ENCODE results near the gene TMEM63A. TPM values are rescaled to one million over a fixed set of nuclear protein-coding genes. Genes with fewer than 3 reads are reported as not detected.
"Not testable (repeated sequence)": the region's sequence is repeated elsewhere in the genome, so short reads cannot be mapped to it uniquely, and the experiment has no call there.

Gene TMEM63A
- total and polyA plus RNA-seq, 2 of the 13 experiments (the other 11 are each of a cell fraction or from before 2014, with no cell fraction given) = 23.9 to 53.3 TPM

DNA sequence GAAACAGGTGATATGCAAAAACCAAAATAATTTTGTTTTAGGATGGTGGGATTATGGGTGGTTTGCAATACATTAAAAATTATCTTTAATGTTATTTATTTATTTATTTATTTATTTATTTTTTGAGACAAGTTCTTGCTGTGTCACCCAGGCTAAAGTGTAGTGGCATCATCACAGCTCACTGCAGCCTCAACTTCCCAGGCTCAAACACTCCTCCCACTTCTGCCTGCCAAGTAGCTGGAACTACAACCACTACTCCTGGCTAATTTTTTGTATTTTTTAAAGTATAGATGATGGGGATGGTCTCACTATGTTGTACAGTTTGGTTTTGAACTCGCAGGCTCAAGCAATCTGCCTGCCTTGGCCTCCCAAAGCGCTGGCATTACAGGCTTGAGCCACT is 48.4 kb upstream of the TMEM63A start (continued):
- TF ChIP-seq, protein P1, sequence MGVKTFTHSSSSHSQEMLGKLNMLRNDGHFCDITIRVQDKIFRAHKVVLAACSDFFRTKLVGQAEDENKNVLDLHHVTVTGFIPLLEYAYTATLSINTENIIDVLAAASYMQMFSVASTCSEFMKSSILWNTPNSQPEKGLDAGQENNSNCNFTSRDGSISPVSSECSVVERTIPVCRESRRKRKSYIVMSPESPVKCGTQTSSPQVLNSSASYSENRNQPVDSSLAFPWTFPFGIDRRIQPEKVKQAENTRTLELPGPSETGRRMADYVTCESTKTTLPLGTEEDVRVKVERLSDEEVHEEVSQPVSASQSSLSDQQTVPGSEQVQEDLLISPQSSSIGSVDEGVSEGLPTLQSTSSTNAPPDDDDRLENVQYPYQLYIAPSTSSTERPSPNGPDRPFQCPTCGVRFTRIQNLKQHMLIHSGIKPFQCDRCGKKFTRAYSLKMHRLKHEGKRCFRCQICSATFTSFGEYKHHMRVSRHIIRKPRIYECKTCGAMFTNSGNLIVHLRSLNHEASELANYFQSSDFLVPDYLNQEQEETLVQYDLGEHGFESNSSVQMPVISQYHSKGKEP (CRISPR knock-in tag; IDR thresholded peaks at IDR 0.05) = no peak

DNA sequence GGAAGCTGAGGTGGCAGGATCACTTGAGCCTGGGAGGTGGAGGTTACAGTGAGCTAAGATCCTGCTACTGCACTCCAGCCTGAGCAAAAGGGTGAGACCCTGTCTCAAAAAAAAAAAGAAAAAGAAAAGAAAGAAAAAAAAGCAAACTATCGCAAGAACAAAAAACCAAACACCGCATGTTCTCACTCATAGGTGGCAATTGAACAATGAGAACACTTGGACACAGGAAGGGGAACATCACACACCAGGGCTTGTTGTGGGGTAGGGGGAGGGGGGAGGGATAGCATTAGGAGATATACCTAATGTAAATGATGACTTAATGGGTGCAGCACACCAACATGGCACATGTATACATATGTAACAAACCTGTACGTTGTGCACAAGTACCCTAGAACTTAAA is 47.3 kb upstream of the TMEM63A start:
- H3K9me3 ChIP-seq (ENCODE audit: low read length); H4K20me1 ChIP-seq (ENCODE audit: insufficient read depth, low read length); ATAC-seq; BruUV-seq (replicated peaks); H3K4me2 ChIP-seq (ENCODE audit: low read depth, low read length); DNase-seq (ENCODE audit: low spot score); H3K9ac ChIP-seq (ENCODE audit: insufficient read depth, low read depth, low read length); H3K27me3 ChIP-seq (ENCODE audit: control insufficient read depth in 1 of 2, insufficient read depth in 2 of 2, low read length in 2 of 2); H3K4me1 ChIP-seq (ENCODE audit: insufficient read depth, low read length); CTCF ChIA-PET (ENCODE audit: low intra/inter-chr PET ratio, low total read pairs); H3K4me3 ChIP-seq (replicated peaks in 1 of 3; ENCODE audit: insufficient read depth in 1 of 3, low read depth in 2 of 3, low read length in 3 of 3); H3K79me2 ChIP-seq (ENCODE audit: insufficient read depth, low read length); H3K27ac ChIP-seq (ENCODE audit: extremely low read length, insufficient read depth, low read length); H3K36me3 ChIP-seq (replicated peaks in 1 of 2; ENCODE audit: control insufficient read depth in 1 of 2, insufficient read depth in 2 of 2, low read length in 2 of 2); FAIRE-seq; H2AFZ ChIP-seq (ENCODE audit: low read length); in situ Hi-C loops (cut with HindIII; ENCODE audit: extremely low pct_ligation_motif_present, low pct_unique_long_range_greater_than_20kb); POLR2A ChIA-PET: not testable (repeated sequence)
- WGBS (ENCODE audit: low lambda C conversion rate) = 92% methylated on average over 3 of the region's 3 CpGs
- intact Hi-C loops (cut with micrococcal nuclease; ENCODE audit: unreplicated experiment) = loop anchor here (10.0 kb wide), 1 partner anchor 105 kb away; no protein-coding TSS in a partner anchor

DNA sequence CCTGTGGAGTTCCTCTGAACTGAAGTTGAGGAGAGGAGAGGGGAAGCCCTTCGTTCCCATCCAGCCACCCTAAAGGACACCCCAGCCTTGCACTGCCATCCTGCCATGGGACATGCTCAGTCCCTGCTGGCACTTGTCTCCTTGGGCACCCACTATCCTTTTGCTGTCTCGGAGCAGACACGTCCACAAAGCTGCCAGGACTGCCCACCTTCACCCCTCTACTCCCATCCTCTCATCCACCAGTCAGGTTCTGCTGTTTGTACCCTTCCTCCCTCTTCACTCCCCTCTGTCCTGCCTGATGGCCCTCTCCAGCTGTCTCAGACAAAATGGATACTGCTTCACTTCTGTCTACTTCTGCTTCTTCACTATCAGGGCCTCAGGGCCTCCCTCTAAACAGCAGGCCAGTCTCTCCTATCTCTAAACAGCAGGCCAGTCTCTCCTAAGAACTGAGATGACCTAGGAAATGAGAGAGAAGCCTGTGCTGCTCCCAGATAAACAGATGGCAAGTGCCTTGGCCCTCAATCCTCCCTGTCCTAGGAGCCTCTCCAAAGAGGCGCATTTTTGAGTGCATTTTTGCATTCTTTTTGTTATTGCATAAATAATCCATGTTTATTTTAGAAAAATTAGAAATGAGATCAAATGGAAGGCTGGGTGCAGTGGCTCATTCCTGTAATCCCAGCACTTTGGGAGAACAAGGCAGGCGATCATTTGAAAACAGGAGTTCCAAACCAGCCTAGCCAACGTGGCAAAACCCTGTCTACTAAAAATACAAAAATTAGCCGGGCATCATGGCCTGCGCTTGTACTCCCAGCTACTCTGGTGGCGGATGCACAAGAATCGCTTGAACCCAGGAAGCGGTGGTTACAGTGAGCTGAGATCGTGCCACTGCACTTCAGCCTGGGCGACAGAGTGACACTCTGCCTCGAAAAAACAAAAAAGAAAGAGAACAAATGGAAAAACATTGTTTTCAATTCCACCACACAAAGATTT is 46.3 kb upstream of the TMEM63A start:
- H3K4me1 ChIP-seq (ENCODE audit: insufficient read depth, low read length) = peaks cover 8% of the 10 kb centered on the region
- FAIRE-seq (no peak), ATAC-seq (no peak), DNase-seq (ENCODE audit: low spot score) (no peak)
- H4K20me1 ChIP-seq (ENCODE audit: insufficient read depth, low read length) = no peaks in the 10 kb centered on the region
- H3K9ac ChIP-seq (ENCODE audit: insufficient read depth, low read depth, low read length) = no peak overlapping the region
- H3K9me3 ChIP-seq (ENCODE audit: low read length) = no peaks in the 10 kb centered on the region
- H2AFZ ChIP-seq (ENCODE audit: low read length) = no peak overlapping the region
- CTCF ChIA-PET (ENCODE audit: low intra/inter-chr PET ratio, low total read pairs) = no interaction called here
- WGBS (ENCODE audit: low lambda C conversion rate) = 61% methylated on average over 14 of the region's 14 CpGs
- in situ Hi-C loops (cut with HindIII; ENCODE audit: extremely low pct_ligation_motif_present, low pct_unique_long_range_greater_than_20kb) = no loop called here
- H3K27ac ChIP-seq (ENCODE audit: extremely low read length, insufficient read depth, low read length) = no peak overlapping the region
- H3K4me2 ChIP-seq (ENCODE audit: low read depth, low read length) = no peak overlapping the region; the same call in 1 of the 2 replicates
- no TSS peak for BruUV-seq (replicated peaks)
- POLR2A ChIA-PET = no interaction called here
- H3K79me2 ChIP-seq (ENCODE audit: insufficient read depth, low read length) = peaks cover 3% of the 10 kb centered on the region
- no peaks in the 10 kb centered on the region for H3K36me3 ChIP-seq (replicated peaks in 1 of 2; ENCODE audit: control insufficient read depth in 1 of 2, insufficient read depth in 2 of 2, low read length in 2 of 2)
- H3K4me3 ChIP-seq (replicated peaks in 1 of 3; ENCODE audit: insufficient read depth in 1 of 3, low read depth in 2 of 3, low read length in 3 of 3) = no peak overlapping the region
- intact Hi-C loops (cut with micrococcal nuclease; ENCODE audit: unreplicated experiment) = loop anchor here (10.0 kb wide), 1 partner anchor 104 kb away; no protein-coding TSS in a partner anchor
- no peaks in the 10 kb centered on the region; a peak in 2 of 5 replicates for H3K27me3 ChIP-seq (ENCODE audit: control insufficient read depth in 1 of 2, insufficient read depth in 2 of 2, low read length in 2 of 2)
- TF ChIP-seq RELA (CRISPR knock-in tag; IDR thresholded peaks at IDR 0.05) (no peak), ZNF256 (CRISPR knock-in tag; conservative IDR thresholded peaks at IDR 0.05) (no peak), ZMYM3 (CRISPR knock-in tag; IDR thresholded peaks at IDR 0.05) (no peak)
- TF ChIP-seq, protein P2, sequence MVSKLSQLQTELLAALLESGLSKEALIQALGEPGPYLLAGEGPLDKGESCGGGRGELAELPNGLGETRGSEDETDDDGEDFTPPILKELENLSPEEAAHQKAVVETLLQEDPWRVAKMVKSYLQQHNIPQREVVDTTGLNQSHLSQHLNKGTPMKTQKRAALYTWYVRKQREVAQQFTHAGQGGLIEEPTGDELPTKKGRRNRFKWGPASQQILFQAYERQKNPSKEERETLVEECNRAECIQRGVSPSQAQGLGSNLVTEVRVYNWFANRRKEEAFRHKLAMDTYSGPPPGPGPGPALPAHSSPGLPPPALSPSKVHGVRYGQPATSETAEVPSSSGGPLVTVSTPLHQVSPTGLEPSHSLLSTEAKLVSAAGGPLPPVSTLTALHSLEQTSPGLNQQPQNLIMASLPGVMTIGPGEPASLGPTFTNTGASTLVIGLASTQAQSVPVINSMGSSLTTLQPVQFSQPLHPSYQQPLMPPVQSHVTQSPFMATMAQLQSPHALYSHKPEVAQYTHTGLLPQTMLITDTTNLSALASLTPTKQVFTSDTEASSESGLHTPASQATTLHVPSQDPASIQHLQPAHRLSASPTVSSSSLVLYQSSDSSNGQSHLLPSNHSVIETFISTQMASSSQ (IDR thresholded peaks at IDR 0.05; ENCODE audit: low read depth) = no peak
- TF ChIP-seq, protein P2 (CRISPR knock-in tag; IDR thresholded peaks at IDR 0.05; ENCODE audit: borderline replicate concordance) = no peak
- TF ChIP-seq, protein P3, sequence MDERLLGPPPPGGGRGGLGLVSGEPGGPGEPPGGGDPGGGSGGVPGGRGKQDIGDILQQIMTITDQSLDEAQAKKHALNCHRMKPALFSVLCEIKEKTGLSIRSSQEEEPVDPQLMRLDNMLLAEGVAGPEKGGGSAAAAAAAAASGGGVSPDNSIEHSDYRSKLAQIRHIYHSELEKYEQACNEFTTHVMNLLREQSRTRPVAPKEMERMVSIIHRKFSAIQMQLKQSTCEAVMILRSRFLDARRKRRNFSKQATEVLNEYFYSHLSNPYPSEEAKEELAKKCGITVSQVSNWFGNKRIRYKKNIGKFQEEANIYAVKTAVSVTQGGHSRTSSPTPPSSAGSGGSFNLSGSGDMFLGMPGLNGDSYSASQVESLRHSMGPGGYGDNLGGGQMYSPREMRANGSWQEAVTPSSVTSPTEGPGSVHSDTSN (CRISPR knock-in tag; IDR thresholded peaks at IDR 0.05) = no peak

Data from HepG2 (cell line).